Liver (tissue), 9 donors: ENCODE measurements around the gene NAA80. TPM values are rescaled to one million over a fixed set of nuclear protein-coding genes. Genes with fewer than 3 reads are reported as not detected.
A peak's percentile ranks its signal among the peaks of the same experiment; 100 is the strongest.

Source experiments
- DNase-seq: peaks from one replicate; pipeline ENCODE4 v3.0.0-alpha.2; 2017; ENCODE audit warnings: low spot score
- H3K27ac ChIP-seq, 2 donors: one replicate each; pipeline ENCODE4 v1.7.0; 2013; ENCODE audit warnings: inconsistent platforms in 2 of 2, low read length in 2 of 2, control low read depth in 1 of 2, low read depth in 1 of 2, mild to moderate bottlenecking in 1 of 2
- H3K27me3 ChIP-seq, 4 donors: one replicate each; pipeline versions ENCODE4 v1.6.1 to v1.7.0; 2013; ENCODE audit warnings: low read length in 3 of 4, inconsistent platforms in 1 of 4, mild to moderate bottlenecking in 1 of 4, moderate library complexity in 1 of 4; ENCODE audit not compliant: control insufficient read depth in 4 of 4, insufficient read depth in 4 of 4
- H3K36me3 ChIP-seq, 4 donors: one replicate each; pipeline versions ENCODE4 v1.6.1 to v1.7.0; 2013; ENCODE audit warnings: low read length in 3 of 4, mild to moderate bottlenecking in 3 of 4, low read depth in 1 of 4, moderate library complexity in 1 of 4; ENCODE audit not compliant: control insufficient read depth in 4 of 4, insufficient read depth in 3 of 4
- H3K4me1 ChIP-seq, 4 donors: one replicate each; pipeline versions ENCODE4 v1.6.1 to v1.7.0; 2013; ENCODE audit warnings: low read length in 3 of 4, mild to moderate bottlenecking in 3 of 4, moderate library complexity in 1 of 4; ENCODE audit not compliant: control insufficient read depth in 4 of 4, insufficient read depth in 4 of 4
- H3K4me3 ChIP-seq, 3 donors: one replicate each; pipeline versions ENCODE4 v1.6.1 to v1.7.0; 2013; ENCODE audit warnings: low read length in 3 of 3, control low read depth in 1 of 3, low read depth in 1 of 3, mild to moderate bottlenecking in 1 of 3
- H3K9ac ChIP-seq, 2 donors: one replicate each; pipeline ENCODE4 v1.7.0; 2013; ENCODE audit warnings: low read length in 2 of 2, mild to moderate bottlenecking in 2 of 2, moderate library complexity in 2 of 2, control low read depth in 1 of 2, low read depth in 1 of 2
- H3K9me3 ChIP-seq, 4 donors: one replicate each; pipeline versions ENCODE4 v1.6.1 to v1.7.0; 2013; ENCODE audit warnings: low read length in 3 of 4; ENCODE audit not compliant: control insufficient read depth in 4 of 4
- EGR1 ChIP-seq, 2 donors: IDR thresholded peaks; 2 replicates each; pipeline ENCODE4 v1.6.1; 2016 to 2018; ENCODE audit warnings: antibody characterized with exemption in 2 of 2, low read depth in 2 of 2
- FOXA1 ChIP-seq: IDR thresholded peaks from 2 replicates; pipeline ENCODE4 v1.6.1; 2016; ENCODE audit warnings: antibody characterized with exemption
- FOXA2 ChIP-seq: IDR thresholded peaks from 2 replicates; pipeline ENCODE4 v1.6.1; 2016; ENCODE audit warnings: antibody characterized with exemption
- GABPA ChIP-seq, 2 donors: IDR thresholded peaks in 1 of 2; conservative IDR thresholded peaks in 1 of 2; 2 replicates each; pipeline ENCODE4 v1.6.1; 2016; ENCODE audit warnings: antibody characterized with exemption in 2 of 2, mild to moderate bottlenecking in 1 of 2, moderate library complexity in 1 of 2
- HNF4A ChIP-seq, 2 donors: conservative IDR thresholded peaks; 2 replicates each; pipeline ENCODE4 v1.6.1; 2016; ENCODE audit warnings: antibody characterized with exemption in 2 of 2, mild to moderate bottlenecking in 2 of 2
- HNF4G ChIP-seq: IDR thresholded peaks from 2 replicates; pipeline ENCODE4 v1.6.1; 2016; ENCODE audit warnings: antibody characterized with exemption
- JUND ChIP-seq, 2 donors: IDR thresholded peaks; 2 replicates each; pipeline ENCODE4 v1.6.1; 2016; ENCODE audit warnings: antibody characterized with exemption in 2 of 2
- NR2F2 ChIP-seq: IDR thresholded peaks from 2 replicates; pipeline ENCODE4 v1.6.1; 2016; ENCODE audit warnings: antibody characterized with exemption
- RAD21 ChIP-seq, 2 donors: IDR thresholded peaks; 2 replicates each; pipeline ENCODE4 v1.6.1; 2016; ENCODE audit warnings: antibody characterized with exemption in 2 of 2, mild to moderate bottlenecking in 2 of 2
- RXRA ChIP-seq, 2 donors: IDR thresholded peaks; 2 replicates each; pipeline ENCODE4 v1.6.1; 2017 to 2018; ENCODE audit warnings: antibody characterized with exemption in 2 of 2, mild to moderate bottlenecking in 1 of 2
- SP1 ChIP-seq: IDR thresholded peaks from 2 replicates; pipeline ENCODE4 v1.6.1; 2018; ENCODE audit warnings: antibody characterized with exemption, mild to moderate bottlenecking
- TAF1 ChIP-seq: conservative IDR thresholded peaks from 2 replicates; pipeline ENCODE4 v1.6.1; 2016; ENCODE audit warnings: antibody characterized with exemption, mild to moderate bottlenecking
- YY1 ChIP-seq: IDR thresholded peaks from 2 replicates; pipeline ENCODE4 v1.6.1; 2016; ENCODE audit warnings: antibody characterized with exemption, mild to moderate bottlenecking
- WGBS: extraction: QIAGEN DNeasy Blood & Tissue Kit; methylation state at CpG from one replicate; pipeline ENCODE4 v1.1.7; 2013; 5-methylcytosine and 5-hydroxymethylcytosine counted together
- polyA plus RNA-seq, 2 donors: library from polyadenylated mRNA; stranded (reverse) in 1 of 2; unstranded in 1 of 2; fragments of 200-250 nt in 1 of 2; fragments of >200 nt in 1 of 2; fragmentation: Nextera tagmentation in 1 of 2; extraction: Ambion mirVana in 1 of 2; gene quantifications; one replicate each; pipeline versions ENCODE4 v1.2.1 to v1.2.3, GENCODE V29; 2013 to 2015
- total RNA-seq, 2 donors: library from RNA; depleted of rRNA; stranded (reverse); fragments of >200 nt; gene quantifications; one replicate each; pipeline ENCODE4 v1.2.3, GENCODE V29; 2014
- TF ChIP-seq, protein P1 (sequence below): IDR thresholded peaks from 2 replicates; pipeline ENCODE4 v1.6.1; 2016; ENCODE audit warnings: antibody characterized with exemption
- TF ChIP-seq, protein P2 (sequence below): fragments of 150-350 bp; IDR thresholded peaks from 2 replicates; pipeline ENCODE4 v1.5.1; 2017; ENCODE audit warnings: improper control_type of control experiment, low read depth, low read length; ENCODE audit not compliant: missing input control
- TF ChIP-seq, protein P3 (sequence below): IDR thresholded peaks from 2 replicates; pipeline ENCODE4 v1.6.1; 2016; ENCODE audit warnings: antibody characterized with exemption, mild to moderate bottlenecking
- TF ChIP-seq, protein P4 (sequence below): IDR thresholded peaks from 2 replicates; pipeline ENCODE4 v1.6.1; 2016; ENCODE audit warnings: antibody characterized with exemption
- TF ChIP-seq, protein P5 (sequence below): IDR thresholded peaks from 2 replicates; pipeline ENCODE4 v1.6.1; 2016; ENCODE audit warnings: antibody characterized with exemption
- donor health status: healthy.
- donor health status: healthy.
- donor health status: healthy.
- donor health status: healthy.
- donor health status: healthy.

Gene NAA80
- total and polyA plus RNA-seq, 4 donors = 1.6 to 5.5 (median 2.0) TPM

DNA sequence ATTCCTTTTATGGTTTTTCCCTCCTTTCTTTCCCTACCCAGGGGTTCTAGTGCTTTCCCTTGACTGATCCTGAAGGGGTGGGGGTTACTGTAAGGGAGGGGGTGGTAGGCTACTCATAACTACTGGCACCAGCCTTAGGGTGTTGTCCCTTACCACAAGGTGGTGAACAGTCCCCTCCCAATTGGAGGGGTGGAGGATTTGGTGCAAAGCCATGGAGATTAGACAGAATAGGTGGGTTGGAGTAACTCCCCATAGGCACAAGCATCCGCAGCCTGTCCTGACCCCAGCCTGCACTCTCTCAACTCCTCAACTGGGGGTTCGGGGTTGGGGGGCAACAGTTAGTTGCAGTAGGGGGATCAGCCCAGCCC is 25.9 kb upstream of the NAA80 start:
- Histone ChIP-seq H3K9me3 (no peaks in the 10 kb centered on the region), H3K4me1 (peaks cover 8 to 69% (median 50%) of the 10 kb centered on the region in 4 donors), H3K27ac (no peak overlapping the region), H3K4me3 (no peak overlapping the region), H3K9ac (no peak overlapping the region), H3K36me3 (peaks cover 0 to 13% (median 4%) of the 10 kb centered on the region in 4 donors), H3K27me3 (no peaks in the 10 kb centered on the region)
- DNase-seq = no peak
- TF ChIP-seq FOXA2 (no peak), RAD21 (IDR thresholded peaks at IDR 0.05) (no peak), NR2F2 (no peak), YY1 (no peak), JUND (IDR thresholded peaks at IDR 0.05) (no peak), EGR1 (IDR thresholded peaks at IDR 0.05; ENCODE audit: low read depth in 2 of 2) (no peak)
- TF ChIP-seq, protein P1, sequence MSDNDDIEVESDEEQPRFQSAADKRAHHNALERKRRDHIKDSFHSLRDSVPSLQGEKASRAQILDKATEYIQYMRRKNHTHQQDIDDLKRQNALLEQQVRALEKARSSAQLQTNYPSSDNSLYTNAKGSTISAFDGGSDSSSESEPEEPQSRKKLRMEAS = no peak
- TF ChIP-seq, protein P2, sequence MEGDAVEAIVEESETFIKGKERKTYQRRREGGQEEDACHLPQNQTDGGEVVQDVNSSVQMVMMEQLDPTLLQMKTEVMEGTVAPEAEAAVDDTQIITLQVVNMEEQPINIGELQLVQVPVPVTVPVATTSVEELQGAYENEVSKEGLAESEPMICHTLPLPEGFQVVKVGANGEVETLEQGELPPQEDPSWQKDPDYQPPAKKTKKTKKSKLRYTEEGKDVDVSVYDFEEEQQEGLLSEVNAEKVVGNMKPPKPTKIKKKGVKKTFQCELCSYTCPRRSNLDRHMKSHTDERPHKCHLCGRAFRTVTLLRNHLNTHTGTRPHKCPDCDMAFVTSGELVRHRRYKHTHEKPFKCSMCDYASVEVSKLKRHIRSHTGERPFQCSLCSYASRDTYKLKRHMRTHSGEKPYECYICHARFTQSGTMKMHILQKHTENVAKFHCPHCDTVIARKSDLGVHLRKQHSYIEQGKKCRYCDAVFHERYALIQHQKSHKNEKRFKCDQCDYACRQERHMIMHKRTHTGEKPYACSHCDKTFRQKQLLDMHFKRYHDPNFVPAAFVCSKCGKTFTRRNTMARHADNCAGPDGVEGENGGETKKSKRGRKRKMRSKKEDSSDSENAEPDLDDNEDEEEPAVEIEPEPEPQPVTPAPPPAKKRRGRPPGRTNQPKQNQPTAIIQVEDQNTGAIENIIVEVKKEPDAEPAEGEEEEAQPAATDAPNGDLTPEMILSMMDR = no peak
- TF ChIP-seq, protein P3, sequence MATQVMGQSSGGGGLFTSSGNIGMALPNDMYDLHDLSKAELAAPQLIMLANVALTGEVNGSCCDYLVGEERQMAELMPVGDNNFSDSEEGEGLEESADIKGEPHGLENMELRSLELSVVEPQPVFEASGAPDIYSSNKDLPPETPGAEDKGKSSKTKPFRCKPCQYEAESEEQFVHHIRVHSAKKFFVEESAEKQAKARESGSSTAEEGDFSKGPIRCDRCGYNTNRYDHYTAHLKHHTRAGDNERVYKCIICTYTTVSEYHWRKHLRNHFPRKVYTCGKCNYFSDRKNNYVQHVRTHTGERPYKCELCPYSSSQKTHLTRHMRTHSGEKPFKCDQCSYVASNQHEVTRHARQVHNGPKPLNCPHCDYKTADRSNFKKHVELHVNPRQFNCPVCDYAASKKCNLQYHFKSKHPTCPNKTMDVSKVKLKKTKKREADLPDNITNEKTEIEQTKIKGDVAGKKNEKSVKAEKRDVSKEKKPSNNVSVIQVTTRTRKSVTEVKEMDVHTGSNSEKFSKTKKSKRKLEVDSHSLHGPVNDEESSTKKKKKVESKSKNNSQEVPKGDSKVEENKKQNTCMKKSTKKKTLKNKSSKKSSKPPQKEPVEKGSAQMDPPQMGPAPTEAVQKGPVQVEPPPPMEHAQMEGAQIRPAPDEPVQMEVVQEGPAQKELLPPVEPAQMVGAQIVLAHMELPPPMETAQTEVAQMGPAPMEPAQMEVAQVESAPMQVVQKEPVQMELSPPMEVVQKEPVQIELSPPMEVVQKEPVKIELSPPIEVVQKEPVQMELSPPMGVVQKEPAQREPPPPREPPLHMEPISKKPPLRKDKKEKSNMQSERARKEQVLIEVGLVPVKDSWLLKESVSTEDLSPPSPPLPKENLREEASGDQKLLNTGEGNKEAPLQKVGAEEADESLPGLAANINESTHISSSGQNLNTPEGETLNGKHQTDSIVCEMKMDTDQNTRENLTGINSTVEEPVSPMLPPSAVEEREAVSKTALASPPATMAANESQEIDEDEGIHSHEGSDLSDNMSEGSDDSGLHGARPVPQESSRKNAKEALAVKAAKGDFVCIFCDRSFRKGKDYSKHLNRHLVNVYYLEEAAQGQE = no peak
- WGBS = 78% methylated on average over 2 of the region's 2 CpGs

DNA sequence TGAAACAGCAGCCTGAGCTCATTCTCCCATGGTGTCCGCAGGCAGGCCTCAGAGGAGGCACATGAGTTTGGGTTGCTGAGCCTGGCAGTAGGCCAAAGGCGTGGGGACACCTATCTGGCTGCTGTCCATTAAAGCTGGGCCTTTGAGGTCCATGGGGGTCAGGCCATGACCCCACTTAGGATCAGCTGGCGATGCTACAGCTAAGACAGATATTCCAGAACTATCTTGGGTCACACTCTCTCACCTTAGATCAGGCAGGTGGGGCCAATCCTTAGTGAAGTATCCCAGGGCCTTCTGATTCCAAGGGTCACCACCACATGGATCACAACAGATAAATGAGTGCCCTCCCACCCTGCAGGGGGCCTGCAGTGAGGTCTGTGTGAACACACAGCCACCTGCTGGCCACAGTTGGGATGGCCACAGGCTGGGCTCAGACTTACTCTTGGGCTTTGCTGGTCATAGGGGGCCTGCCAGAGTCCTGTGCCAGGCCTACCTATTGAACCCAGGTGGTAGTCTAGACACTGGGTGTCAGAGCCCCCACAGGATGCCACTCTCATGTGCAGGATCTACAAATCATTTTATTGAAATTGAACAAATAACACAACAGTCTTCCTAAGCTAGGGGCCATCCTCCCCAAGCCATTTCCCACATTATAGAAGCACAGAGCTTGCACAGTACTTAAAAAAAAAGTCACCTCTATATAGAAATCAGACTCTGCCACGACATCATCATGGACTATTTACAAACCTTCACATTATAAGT is 25.3 kb upstream of the NAA80 start:
- Histone ChIP-seq H3K4me1 (peaks cover 13 to 75% (median 56%) of the 10 kb centered on the region in 4 donors), H3K9ac (peak overlapping the region in 1 of 2 donors; percentile 11), H3K4me3 (no peak overlapping the region), H3K9me3 (no peaks in the 10 kb centered on the region), H3K36me3 (peaks cover 0 to 7% (median 2%) of the 10 kb centered on the region in 4 donors), H3K27ac (peak overlapping the region; percentile 98 to 99), H3K27me3 (no peaks in the 10 kb centered on the region)
- DNase-seq = peak; percentile 82
- WGBS = 28% methylated on average over 4 of the region's 4 CpGs
- TF ChIP-seq, protein P4, sequence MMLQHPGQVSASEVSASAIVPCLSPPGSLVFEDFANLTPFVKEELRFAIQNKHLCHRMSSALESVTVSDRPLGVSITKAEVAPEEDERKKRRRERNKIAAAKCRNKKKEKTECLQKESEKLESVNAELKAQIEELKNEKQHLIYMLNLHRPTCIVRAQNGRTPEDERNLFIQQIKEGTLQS = no peak
- TF ChIP-seq TAF1 (no peak), FOXA1 (no peak), RAD21 (IDR thresholded peaks at IDR 0.05) (peak; percentile 83 to 92), HNF4G (no peak), SP1 (peak; percentile 51), HNF4A (conservative IDR thresholded peaks at IDR 0.05) (peak; percentile 35 to 57), YY1 (no peak), JUND (IDR thresholded peaks at IDR 0.05) (no peak), RXRA (IDR thresholded peaks at IDR 0.05) (peak; percentile 30 to 59), GABPA (IDR thresholded peaks at IDR 0.05 in 1 of 2, conservative IDR thresholded peaks at IDR 0.05 in 1 of 2) (no peak), NR2F2 (peak; percentile 84)
- TF ChIP-seq, protein P3 = no peak
- TF ChIP-seq, protein P5, sequence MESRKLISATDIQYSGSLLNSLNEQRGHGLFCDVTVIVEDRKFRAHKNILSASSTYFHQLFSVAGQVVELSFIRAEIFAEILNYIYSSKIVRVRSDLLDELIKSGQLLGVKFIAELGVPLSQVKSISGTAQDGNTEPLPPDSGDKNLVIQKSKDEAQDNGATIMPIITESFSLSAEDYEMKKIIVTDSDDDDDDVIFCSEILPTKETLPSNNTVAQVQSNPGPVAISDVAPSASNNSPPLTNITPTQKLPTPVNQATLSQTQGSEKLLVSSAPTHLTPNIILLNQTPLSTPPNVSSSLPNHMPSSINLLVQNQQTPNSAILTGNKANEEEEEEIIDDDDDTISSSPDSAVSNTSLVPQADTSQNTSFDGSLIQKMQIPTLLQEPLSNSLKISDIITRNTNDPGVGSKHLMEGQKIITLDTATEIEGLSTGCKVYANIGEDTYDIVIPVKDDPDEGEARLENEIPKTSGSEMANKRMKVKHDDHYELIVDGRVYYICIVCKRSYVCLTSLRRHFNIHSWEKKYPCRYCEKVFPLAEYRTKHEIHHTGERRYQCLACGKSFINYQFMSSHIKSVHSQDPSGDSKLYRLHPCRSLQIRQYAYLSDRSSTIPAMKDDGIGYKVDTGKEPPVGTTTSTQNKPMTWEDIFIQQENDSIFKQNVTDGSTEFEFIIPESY = no peak
